Measurements from ENCODE around the gene RIC1. TPM values are rescaled to one million over a fixed set of nuclear protein-coding genes. Genes with fewer than 3 reads are reported as not detected.
A peak's percentile ranks its signal among the peaks of the same experiment; 100 is the strongest.

Gene RIC1
- total RNA-seq, 6 experiments from 2014 or later = 25.8 to 35.2 (median 29.8) TPM

DNA sequence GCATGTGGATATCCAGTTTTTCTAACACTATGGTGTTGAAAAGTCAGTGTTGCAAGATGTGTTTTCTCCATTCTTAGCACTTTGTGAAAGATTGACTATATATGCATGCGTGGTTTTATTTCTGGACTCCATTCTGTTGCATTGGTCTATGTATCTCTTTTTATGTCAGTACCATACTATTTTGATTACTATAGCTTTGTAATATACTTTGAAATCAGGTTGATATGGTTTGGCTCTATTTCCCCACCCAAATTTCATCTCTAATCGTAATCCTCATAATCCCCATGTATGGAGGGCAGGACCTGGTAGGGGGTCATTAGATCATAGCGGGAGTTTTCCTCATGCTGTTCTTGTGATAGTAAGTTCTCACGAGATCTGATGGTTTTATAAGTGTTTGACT is 6.5 kb downstream of the RIC1 start:
- peaks cover 36% of the 10 kb centered on the region for H3K9me3 Mint-ChIP-seq
- DNase-seq = no peak
- peaks cover 67% of the 10 kb centered on the region for H3K4me1 Mint-ChIP-seq (ENCODE audit: low read depth)
- TF ChIP-seq, protein P1, sequence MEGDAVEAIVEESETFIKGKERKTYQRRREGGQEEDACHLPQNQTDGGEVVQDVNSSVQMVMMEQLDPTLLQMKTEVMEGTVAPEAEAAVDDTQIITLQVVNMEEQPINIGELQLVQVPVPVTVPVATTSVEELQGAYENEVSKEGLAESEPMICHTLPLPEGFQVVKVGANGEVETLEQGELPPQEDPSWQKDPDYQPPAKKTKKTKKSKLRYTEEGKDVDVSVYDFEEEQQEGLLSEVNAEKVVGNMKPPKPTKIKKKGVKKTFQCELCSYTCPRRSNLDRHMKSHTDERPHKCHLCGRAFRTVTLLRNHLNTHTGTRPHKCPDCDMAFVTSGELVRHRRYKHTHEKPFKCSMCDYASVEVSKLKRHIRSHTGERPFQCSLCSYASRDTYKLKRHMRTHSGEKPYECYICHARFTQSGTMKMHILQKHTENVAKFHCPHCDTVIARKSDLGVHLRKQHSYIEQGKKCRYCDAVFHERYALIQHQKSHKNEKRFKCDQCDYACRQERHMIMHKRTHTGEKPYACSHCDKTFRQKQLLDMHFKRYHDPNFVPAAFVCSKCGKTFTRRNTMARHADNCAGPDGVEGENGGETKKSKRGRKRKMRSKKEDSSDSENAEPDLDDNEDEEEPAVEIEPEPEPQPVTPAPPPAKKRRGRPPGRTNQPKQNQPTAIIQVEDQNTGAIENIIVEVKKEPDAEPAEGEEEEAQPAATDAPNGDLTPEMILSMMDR (IDR thresholded peaks at IDR 0.05) = no peak
- H3K27me3 Mint-ChIP-seq (ENCODE audit: insufficient read depth) = no peaks in the 10 kb centered on the region
- H3K27ac Mint-ChIP-seq = no peak overlapping the region
- peaks cover 63% of the 10 kb centered on the region for H3K36me3 Mint-ChIP-seq (ENCODE audit: low read depth)
- H3K4me3 Mint-ChIP-seq = no peak overlapping the region

- Mint-ChIP-seq H3K9me3 (peaks cover 30% of the 10 kb centered on the region), H3K27ac (no peak overlapping the region), H3K4me3 (no peak overlapping the region), H3K27me3 (ENCODE audit: insufficient read depth) (no peaks in the 10 kb centered on the region), H3K4me1 (ENCODE audit: low read depth) (peaks cover 58% of the 10 kb centered on the region), H3K36me3 (ENCODE audit: low read depth) (peaks cover 60% of the 10 kb centered on the region)
- TF ChIP-seq, protein P1 (IDR thresholded peaks at IDR 0.05) = no peak
- no peak for DNase-seq
These were observed 10.9 kb downstream of the RIC1 start for GRCh38 chr9:5639816-5640215.

GRCh38 chr9:5642170-5642569 is 13.3 kb downstream of the RIC1 start:
- Mint-ChIP-seq H3K4me1 (ENCODE audit: low read depth) (peaks cover 82% of the 10 kb centered on the region), H3K27me3 (ENCODE audit: insufficient read depth) (no peaks in the 10 kb centered on the region), H3K9me3 (peaks cover 19% of the 10 kb centered on the region), H3K27ac (no peak overlapping the region), H3K4me3 (no peak overlapping the region), H3K36me3 (ENCODE audit: low read depth) (peaks cover 51% of the 10 kb centered on the region)
- TF ChIP-seq, protein P1 (IDR thresholded peaks at IDR 0.05) = no peak
- no peak for DNase-seq

DNA sequence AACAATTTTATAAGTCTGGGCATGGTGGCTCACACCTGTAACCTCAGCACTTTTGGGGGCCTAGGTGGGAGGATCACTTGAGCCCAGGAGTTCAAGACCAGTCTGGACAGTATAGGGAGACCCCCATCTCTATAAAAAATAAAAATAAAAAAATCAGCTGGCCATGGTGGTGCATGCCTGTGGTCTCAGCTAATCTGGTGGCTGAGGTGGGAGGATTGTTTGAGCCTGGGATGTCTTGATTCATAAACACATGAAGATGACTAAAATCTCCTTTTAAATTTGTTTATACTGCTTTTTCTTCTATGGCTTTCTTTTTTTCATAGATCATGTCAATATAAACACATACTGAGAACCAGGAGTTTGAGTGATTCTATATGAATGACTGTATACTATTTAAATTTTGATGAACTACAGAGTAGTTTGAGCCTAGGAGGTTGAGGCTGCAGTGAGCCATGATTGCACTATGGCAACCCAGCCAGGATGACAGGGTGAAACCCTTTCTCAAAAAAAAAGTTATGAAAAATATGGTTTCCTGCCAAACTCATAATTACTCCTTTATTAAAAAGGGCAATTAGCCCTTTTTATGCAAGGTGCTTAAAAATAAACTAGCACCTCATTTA is 14.2 kb downstream of the RIC1 start:
- H3K4me1 Mint-ChIP-seq (ENCODE audit: low read depth) = peaks cover 82% of the 10 kb centered on the region
- DNase-seq = no peak
- H3K4me3 Mint-ChIP-seq = no peak overlapping the region
- H3K27ac Mint-ChIP-seq = peak overlapping the region; percentile 38
- H3K27me3 Mint-ChIP-seq (ENCODE audit: insufficient read depth) = no peaks in the 10 kb centered on the region
- H3K9me3 Mint-ChIP-seq = peaks cover 11% of the 10 kb centered on the region
- TF ChIP-seq, protein P1 (IDR thresholded peaks at IDR 0.05) = no peak
- peaks cover 46% of the 10 kb centered on the region for H3K36me3 Mint-ChIP-seq (ENCODE audit: low read depth)

DNA sequence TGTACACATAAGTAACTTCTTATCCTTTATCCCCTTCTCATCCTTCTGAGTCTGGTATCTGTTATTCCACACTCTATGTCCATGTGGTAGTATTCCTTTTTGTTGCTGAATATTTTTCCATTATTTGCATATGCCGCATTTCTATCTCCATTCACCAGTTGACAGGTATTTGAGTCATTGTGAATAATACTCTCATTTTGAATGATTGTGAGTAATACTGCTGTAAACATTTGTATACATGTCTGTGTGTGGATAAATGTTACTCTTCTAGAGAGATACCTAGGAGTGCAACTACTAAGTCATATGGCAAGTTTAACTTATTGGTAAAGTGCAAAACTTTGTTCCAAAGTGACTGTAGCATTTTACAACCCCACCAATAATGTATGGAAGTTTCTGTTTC is 15.6 kb downstream of the RIC1 start:
- H3K36me3 Mint-ChIP-seq (ENCODE audit: low read depth) = peaks cover 46% of the 10 kb centered on the region
- no peak overlapping the region for H3K4me3 Mint-ChIP-seq
- 0 out of 2 replicates have a peak overlapping the region, but pooled peaks have one; percentile 13 for H3K27ac Mint-ChIP-seq
- TF ChIP-seq, protein P1 (IDR thresholded peaks at IDR 0.05) = no peak
- no peaks in the 10 kb centered on the region for H3K27me3 Mint-ChIP-seq (ENCODE audit: insufficient read depth)
- H3K9me3 Mint-ChIP-seq = peaks cover 4% of the 10 kb centered on the region
- DNase-seq = no peak
- peaks cover 74% of the 10 kb centered on the region for H3K4me1 Mint-ChIP-seq (ENCODE audit: low read depth)

All from HFFc6 (cell line).